CD4-positive, CD25-positive, alpha-beta regulatory T cell (primary cell): Measurements from ENCODE around the gene CLIP3. TPM values are rescaled to one million over a fixed set of nuclear protein-coding genes. Genes with fewer than 3 reads are reported as not detected.

Source experiments
- ATAC-seq, 2 donors: fragments of 150-1000 bp; cut with Tn5 transposase; one replicate each; pipeline ENCODE4 v1.10.0; 2021; ENCODE audit warnings: low read depth in 2 of 2, moderate number of reproducible peaks in 2 of 2, moderate library complexity in 1 of 2
- DNase-seq, 3 donors: peaks; one replicate each; pipeline versions ENCODE4 v3.0.0 to v3.0.0-alpha.2; 2012 to 2022; ENCODE audit warnings: mixed read lengths in 1 of 3
- H3K27ac ChIP-seq: one replicate; pipeline ENCODE4 v1.7.0; 2013; ENCODE audit warnings: mild to moderate bottlenecking, low read length; ENCODE audit not compliant: insufficient read depth, poor library complexity, severe bottlenecking
- H3K27me3 ChIP-seq: one replicate; pipeline ENCODE4 v1.7.0; 2013; ENCODE audit warnings: low read length; ENCODE audit not compliant: control insufficient read depth, insufficient read depth
- H3K36me3 ChIP-seq: one replicate; pipeline ENCODE4 v1.7.0; 2013; ENCODE audit warnings: mild to moderate bottlenecking, low read length, moderate library complexity; ENCODE audit not compliant: control insufficient read depth, insufficient read depth
- H3K4me1 ChIP-seq: 2 replicates; pipeline ENCODE4 v1.7.0; 2013; ENCODE audit warnings: mild to moderate bottlenecking, low read length; ENCODE audit not compliant: insufficient read depth, control insufficient read depth, poor library complexity, severe bottlenecking
- H3K4me3 ChIP-seq: one replicate; pipeline ENCODE4 v1.7.0; 2013; ENCODE audit warnings: low read depth, mild to moderate bottlenecking, low read length, moderate library complexity
- H3K9me3 ChIP-seq, 2 experiments: 1 replicate in 1 of 2; 2 replicates in 1 of 2; pipeline ENCODE4 v1.7.0; 2013; ENCODE audit warnings: low read length in 2 of 2, mild to moderate bottlenecking in 1 of 2, moderate library complexity in 1 of 2; ENCODE audit not compliant: control insufficient read depth in 2 of 2
- H3K27ac Mint-ChIP-seq, 3 donors: one replicate each; pipeline ENCODE4 v1.8.0; 2020 to 2022; ENCODE audit warnings: mild to moderate bottlenecking in 3 of 3, mixed read lengths in 3 of 3, moderate library complexity in 2 of 3
- H3K27me3 Mint-ChIP-seq: one replicate; pipeline ENCODE4 v1.8.0; 2022; ENCODE audit warnings: mild to moderate bottlenecking, mixed read lengths
- H3K36me3 Mint-ChIP-seq: one replicate; pipeline ENCODE4 v1.8.0; 2020; ENCODE audit warnings: mixed read lengths
- H3K4me1 Mint-ChIP-seq, 4 donors: one replicate each; pipeline ENCODE4 v1.8.0; 2020 to 2022; ENCODE audit warnings: mixed read lengths in 4 of 4, mild to moderate bottlenecking in 1 of 4
- H3K4me3 Mint-ChIP-seq, 4 donors: one replicate each; pipeline ENCODE4 v1.8.0; 2020 to 2022; ENCODE audit warnings: mild to moderate bottlenecking in 4 of 4, mixed read lengths in 4 of 4, moderate library complexity in 3 of 4
- H3K9me3 Mint-ChIP-seq, 7 donors: one replicate each; pipeline ENCODE4 v1.8.0; 2020 to 2022; ENCODE audit warnings: mixed read lengths in 7 of 7, mild to moderate bottlenecking in 3 of 7, moderate library complexity in 2 of 7
- polyA plus RNA-seq, 4 donors: library from polyadenylated mRNA; unstranded; fragments of 300-500 nt; fragmentation: Illumina TruSeq; gene quantifications; one replicate each; pipeline ENCODE4 v1.2.3, GENCODE V29; 2021
- total RNA-seq: library from RNA; stranded (reverse); gene quantifications from one replicate; pipeline ENCODE4 v1.2.3, GENCODE V29; 2022

The CLIP3 gene
- total and polyA plus RNA-seq, 5 donors from 2014 or later: 0.38 to 1.4 (median 0.81) TPM

GRCh38 chr19:35995048-35995993 lies 37.4 kb downstream of the CLIP3 start, which contains the start of gene SDHAF1:
Gene SDHAF1, plus strand, starts transcription at chr19:35995188. Its CDS starts 87 bp downstream, at chr19:35995275.
- Mint-ChIP-seq H3K4me3 (peak within 1 kb of the TSS; percentile 91 to 98 (median 95)), H3K4me1 (peaks cover 4 to 42% (median 28%) of the 10 kb centered on the region in 4 donors), H3K36me3 (peaks cover 6% of the 10 kb centered on the region), H3K27ac (peak within 1 kb of the TSS; percentile 87 to 99 (median 94)), H3K27me3 (no peaks in the 10 kb centered on the region), H3K9me3 (no peaks in the 10 kb centered on the region)
- Histone ChIP-seq H3K9me3 (no peaks in the 10 kb centered on the region), H3K4me3 (peak within 1 kb of the TSS; percentile 80), H3K27ac (peak within 1 kb of the TSS; percentile 75), H3K4me1 (peaks cover 23% of the 10 kb centered on the region), H3K36me3 (peaks cover 5% of the 10 kb centered on the region), H3K27me3 (no peaks in the 10 kb centered on the region)
- DNase-seq: peak; percentile 90 to 96 (median 91)
- peak; percentile 91 to 93 for ATAC-seq

GRCh38 chr19:35993923-35994598 lies 38.6 kb downstream of the CLIP3 start:
- ATAC-seq (no peak), DNase-seq (no peak)
- Mint-ChIP-seq H3K36me3 (peaks cover 6% of the 10 kb centered on the region), H3K4me3 (peak overlapping the region; percentile 84 to 98 (median 92)), H3K27ac (peak overlapping the region in 2 of 3 donors; percentile 90 to 99), H3K4me1 (peaks cover 0 to 33% (median 21%) of the 10 kb centered on the region in 4 donors), H3K9me3 (no peaks in the 10 kb centered on the region), H3K27me3 (no peaks in the 10 kb centered on the region)
- H3K9me3 ChIP-seq: no peaks in the 10 kb centered on the region
- H3K36me3 ChIP-seq: peaks cover 5% of the 10 kb centered on the region
- H3K4me1 ChIP-seq: peaks cover 23% of the 10 kb centered on the region
- no peaks in the 10 kb centered on the region for H3K27me3 ChIP-seq
- H3K27ac ChIP-seq: peak overlapping the region; percentile 75
- no peak overlapping the region for H3K4me3 ChIP-seq

GRCh38 chr19:35992907-35993765 lies 39.5 kb downstream of the CLIP3 start:
- Histone ChIP-seq H3K4me1 (peaks cover 23% of the 10 kb centered on the region), H3K4me3 (no peak overlapping the region), H3K27ac (no peak overlapping the region), H3K9me3 (no peaks in the 10 kb centered on the region), H3K27me3 (no peaks in the 10 kb centered on the region), H3K36me3 (peaks cover 5% of the 10 kb centered on the region)
- Mint-ChIP-seq H3K4me1 (peaks cover 0 to 31% (median 21%) of the 10 kb centered on the region in 4 donors), H3K27me3 (peaks cover 7% of the 10 kb centered on the region), H3K27ac (peak overlapping the region in 1 of 3 donors; percentile 32), H3K36me3 (peaks cover 6% of the 10 kb centered on the region), H3K4me3 (peak overlapping the region; percentile 26 to 91 (median 56)), H3K9me3 (peaks cover 0 to 2% (median 0%) of the 10 kb centered on the region in 7 donors)
- ATAC-seq: no peak
- DNase-seq: no peak

GRCh38 chr19:35991731-35992450 lies 40.8 kb downstream of the CLIP3 start:
- Histone ChIP-seq H3K4me1 (peaks cover 26% of the 10 kb centered on the region), H3K27ac (no peak overlapping the region), H3K36me3 (no peaks in the 10 kb centered on the region), H3K27me3 (no peaks in the 10 kb centered on the region), H3K9me3 (no peaks in the 10 kb centered on the region), H3K4me3 (no peak overlapping the region)
- no peak for ATAC-seq
- H3K4me1 Mint-ChIP-seq: peaks cover 0 to 26% (median 15%) of the 10 kb centered on the region in 4 donors
- no peak overlapping the region for H3K27ac Mint-ChIP-seq
- H3K36me3 Mint-ChIP-seq: no peaks in the 10 kb centered on the region
- peaks cover 18% of the 10 kb centered on the region for H3K27me3 Mint-ChIP-seq
- DNase-seq: no peak
- peak overlapping the region; percentile 21 to 77 (median 48) for H3K4me3 Mint-ChIP-seq
- peaks cover 0 to 2% (median 0%) of the 10 kb centered on the region in 7 donors for H3K9me3 Mint-ChIP-seq

- Mint-ChIP-seq H3K36me3 (no peaks in the 10 kb centered on the region), H3K4me1 (peaks cover 0 to 23% (median 7%) of the 10 kb centered on the region in 4 donors), H3K27ac (no peak overlapping the region), H3K9me3 (peaks cover 0 to 2% (median 0%) of the 10 kb centered on the region in 7 donors), H3K4me3 (peak overlapping the region in 1 of 4 donors; percentile 77), H3K27me3 (peaks cover 26% of the 10 kb centered on the region)
- DNase-seq (no peak), ATAC-seq (no peak)
- H3K27me3 ChIP-seq: peaks cover 3% of the 10 kb centered on the region
- H3K4me1 ChIP-seq: peaks cover 21% of the 10 kb centered on the region
- no peak overlapping the region for H3K27ac ChIP-seq
- H3K4me3 ChIP-seq: no peak overlapping the region
- no peaks in the 10 kb centered on the region for H3K36me3 ChIP-seq
- H3K9me3 ChIP-seq: no peaks in the 10 kb centered on the region
Observed at GRCh38 chr19:35990771-35991730, 41.6 kb downstream of the CLIP3 start.

- Mint-ChIP-seq H3K36me3 (no peaks in the 10 kb centered on the region), H3K9me3 (peaks cover 0 to 3% (median 0%) of the 10 kb centered on the region in 7 donors), H3K4me3 (peak overlapping the region in 2 of 4 donors; percentile 38 to 79), H3K27me3 (peaks cover 34% of the 10 kb centered on the region), H3K27ac (peak overlapping the region in 1 of 3 donors; percentile 38), H3K4me1 (peaks cover 0 to 22% (median 2%) of the 10 kb centered on the region in 4 donors)
- H3K4me3 ChIP-seq: no peak overlapping the region
- no peaks in the 10 kb centered on the region for H3K36me3 ChIP-seq
- ATAC-seq (no peak), DNase-seq (no peak)
- H3K27ac ChIP-seq: no peak overlapping the region
- peaks cover 14% of the 10 kb centered on the region for H3K4me1 ChIP-seq
- H3K27me3 ChIP-seq: peaks cover 11% of the 10 kb centered on the region
- no peaks in the 10 kb centered on the region for H3K9me3 ChIP-seq
Observed at GRCh38 chr19:35990156-35990555, 42.5 kb downstream of the CLIP3 start.
